OCI-LY7 (cell line): ENCODE data around the gene ATP2A1.

Experiments
- CTCF ChIP-seq: fragments of 200-600 bp; sonication (generic); conservative IDR thresholded peaks from 2 replicates; pipeline ENCODE4 v1.5.1; 2014; ENCODE audit warnings: mild to moderate bottlenecking, antibody characterized with exemption, low read length, moderate library complexity, mixed read lengths
- EZH2phosphoT487 ChIP-seq: fragments of 200-600 bp; sonication (generic); IDR thresholded peaks from 2 replicates; pipeline ENCODE4 v1.6.1; 2018; ENCODE audit warnings: low read depth, borderline replicate concordance, mild to moderate bottlenecking, mixed run types, antibody characterized with exemption, low read length, moderate library complexity, mixed read lengths

- no peak for TF ChIP-seq CTCF
- no peak for TF ChIP-seq EZH2phosphoT487
These were observed 20.0 kb downstream of the ATP2A1 start for GRCh38 chr16:28898266-28898665.
